ENCODE data around the gene TNFSF15.
"Not testable (repeated sequence)": the region's sequence is repeated elsewhere in the genome, so short reads cannot be mapped to it uniquely, and the experiment has no call there.

Gene TNFSF15

DNA sequence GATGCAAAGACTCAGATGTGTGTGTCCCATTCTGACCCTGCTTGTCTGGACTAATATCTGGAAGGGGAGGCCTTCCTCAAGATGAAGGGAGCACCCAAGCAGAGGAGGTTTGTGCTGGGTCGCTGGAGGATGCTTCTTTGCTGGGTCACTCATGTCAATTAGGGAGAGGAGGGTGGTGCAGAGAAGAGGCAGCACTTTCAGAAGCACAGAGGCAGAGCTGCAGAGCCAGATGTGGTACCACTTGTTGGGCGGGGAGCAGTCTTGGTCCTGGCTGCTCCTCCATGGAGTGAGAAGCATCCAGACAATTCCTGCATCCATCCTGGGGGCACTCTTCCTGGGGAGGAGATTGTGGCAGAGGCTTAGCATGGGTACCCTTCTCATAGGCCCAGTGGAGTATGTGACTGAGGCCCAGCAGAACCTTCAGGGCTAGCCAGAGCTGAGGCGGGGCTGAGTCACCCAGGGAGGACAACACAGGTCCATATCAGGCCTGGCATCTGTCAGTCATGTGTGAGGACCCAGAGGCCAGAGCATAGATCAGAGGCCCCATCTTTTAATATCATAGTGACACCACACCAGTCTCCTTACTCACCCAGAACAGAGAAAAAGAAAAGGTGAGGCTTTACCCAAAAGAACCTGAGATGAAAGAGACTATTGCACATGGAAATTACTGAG lies 59.8 kb downstream of the TNFSF15 start:
- DNase-seq = no peak

DNA sequence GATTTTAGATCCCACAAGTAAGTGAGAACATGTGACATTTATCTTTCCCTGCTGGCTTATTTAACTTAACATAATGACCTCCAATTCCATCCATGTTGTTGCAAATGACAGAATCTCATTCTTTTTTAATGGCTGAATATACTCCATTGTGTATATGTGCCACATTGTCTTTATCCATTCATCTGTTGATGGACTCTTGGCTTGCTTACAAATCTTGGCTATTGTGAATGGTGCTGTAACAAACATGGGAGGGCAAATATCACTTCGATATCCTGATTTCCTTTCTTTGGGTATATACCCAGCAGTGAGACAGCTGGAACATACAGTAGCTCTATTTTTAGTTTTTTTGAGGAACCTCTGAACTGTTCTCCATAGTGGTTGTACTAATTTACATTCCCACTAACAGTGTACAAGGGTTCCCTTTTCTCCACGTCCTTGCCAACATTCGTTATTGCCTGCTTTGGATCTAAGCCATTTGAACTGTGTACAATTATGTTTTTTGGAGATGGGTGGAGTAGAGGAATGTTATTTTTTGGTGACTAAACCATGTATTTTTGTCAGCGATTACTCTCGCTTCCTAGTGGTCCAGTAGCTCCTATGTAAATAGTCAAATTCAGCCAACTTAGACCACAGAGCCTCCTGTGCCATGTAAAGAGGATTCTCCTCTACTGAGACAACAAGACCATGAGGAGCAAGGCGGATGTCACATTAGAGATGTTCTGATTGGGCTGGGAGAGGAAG lies 60.6 kb downstream of the TNFSF15 start:
- no peak for DNase-seq

- DNase-seq = no peak
These were observed 62.4 kb downstream of the TNFSF15 start for GRCh38 chr9:114743446-114743845.

- DNase-seq = no peak
These were observed 62.9 kb downstream of the TNFSF15 start for GRCh38 chr9:114742947-114743346.

GRCh38 chr9:114741521-114741920 lies 64.3 kb downstream of the TNFSF15 start:
- DNase-seq = not testable (repeated sequence)

- DNase-seq = peak; percentile 71
These were observed 67.1 kb downstream of the TNFSF15 start for GRCh38 chr9:114738581-114739316.

GRCh38 chr9:114737847-114738246 lies 68.0 kb downstream of the TNFSF15 start:
- DNase-seq = no peak

- DNase-seq = no peak
These were observed 68.7 kb downstream of the TNFSF15 start for GRCh38 chr9:114737118-114737517.

- DNase-seq = no peak
These were observed 70.1 kb downstream of the TNFSF15 start for GRCh38 chr9:114735704-114736103.

GRCh38 chr9:114735139-114735538 lies 70.7 kb downstream of the TNFSF15 start:
- not testable (repeated sequence) for DNase-seq
